NCI-H82 treated with DMSO at 0.1 percent for 48 hours (cell line): ENCODE data around the gene GIPC1.

Experiments
- DNase-seq: peaks from one replicate; lab custom pipeline; 2025; ENCODE audit not compliant: unreplicated experiment; lab: John Stamatoyannopoulos, UW

Gene GIPC1

DNA sequence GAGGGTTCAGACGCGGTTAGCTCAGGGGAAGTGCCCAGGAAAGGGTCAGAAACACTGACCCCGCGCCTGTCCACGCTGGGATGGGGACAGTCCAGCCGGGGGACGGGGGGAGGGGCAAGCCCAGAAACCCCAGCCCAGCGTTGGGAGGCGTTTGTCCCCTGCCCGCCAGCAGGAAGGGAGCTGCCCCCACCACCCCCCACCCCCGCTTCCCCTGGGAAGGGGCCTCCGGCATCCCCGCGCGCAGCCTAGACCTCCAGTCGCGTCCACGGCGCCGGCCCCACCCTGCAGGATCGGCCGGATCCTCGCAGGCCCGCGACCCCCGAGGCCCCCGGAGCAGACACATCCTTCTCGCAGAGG, 277 bp downstream of the GIPC1 start:
- no peak for DNase-seq

DNA sequence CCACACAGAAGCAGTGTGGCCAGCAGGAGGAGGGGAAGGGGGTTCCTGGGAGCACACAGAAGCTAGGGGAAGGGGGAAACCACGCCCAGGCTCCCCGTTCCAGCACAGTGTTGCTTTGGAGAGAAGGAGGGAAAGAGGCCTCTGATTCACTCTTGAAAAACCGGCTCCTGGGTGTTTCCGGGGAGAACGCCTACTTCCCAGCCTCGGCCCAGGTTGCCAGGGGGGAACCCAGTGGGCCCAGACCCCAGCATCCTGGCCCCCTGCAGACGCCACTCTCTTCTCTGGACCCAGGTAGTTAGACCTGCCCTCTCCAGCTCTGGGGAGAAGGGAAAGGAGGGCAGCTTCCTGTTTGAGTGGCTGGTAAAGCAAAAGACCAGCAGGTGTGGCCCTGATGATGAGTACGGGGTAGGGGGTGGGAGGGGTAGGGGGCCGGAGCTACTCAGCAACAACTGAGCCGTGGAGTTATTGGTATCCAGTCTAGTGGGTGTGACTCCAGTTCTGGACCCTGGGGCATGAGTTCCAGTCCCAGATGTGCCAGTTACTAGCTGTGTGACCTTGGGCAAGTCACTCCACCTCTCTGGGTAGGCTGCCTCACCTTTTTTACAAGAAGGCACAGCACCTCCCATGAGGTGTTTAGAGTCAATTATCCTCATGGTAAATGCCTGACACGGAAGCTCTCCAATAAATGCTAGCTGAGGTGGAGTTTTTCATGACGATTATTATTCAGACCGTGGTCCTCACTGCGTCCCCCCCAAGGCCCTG, 836 bp downstream of the GIPC1 start:
- no peak for DNase-seq

DNA sequence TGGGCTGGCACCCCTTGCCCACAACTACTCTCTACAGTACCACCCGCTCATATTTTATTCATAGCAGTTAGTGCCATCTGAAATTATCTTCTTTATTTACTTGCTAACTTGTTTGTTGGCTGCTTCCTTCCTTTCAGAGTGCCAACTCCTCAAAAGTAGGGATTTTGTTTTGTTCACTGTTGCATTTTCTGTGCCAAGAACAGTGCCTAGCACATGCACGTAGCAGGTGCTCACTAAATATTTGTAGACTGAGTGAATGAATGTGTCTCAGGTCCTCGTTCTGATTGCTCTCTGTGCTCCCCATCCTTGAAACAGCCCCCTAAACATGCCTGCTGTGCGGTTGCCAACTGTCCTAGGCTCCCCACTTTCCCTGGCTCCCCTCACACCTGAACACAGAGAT, 1.5 kb downstream of the GIPC1 start:
- no peak for DNase-seq

DNA sequence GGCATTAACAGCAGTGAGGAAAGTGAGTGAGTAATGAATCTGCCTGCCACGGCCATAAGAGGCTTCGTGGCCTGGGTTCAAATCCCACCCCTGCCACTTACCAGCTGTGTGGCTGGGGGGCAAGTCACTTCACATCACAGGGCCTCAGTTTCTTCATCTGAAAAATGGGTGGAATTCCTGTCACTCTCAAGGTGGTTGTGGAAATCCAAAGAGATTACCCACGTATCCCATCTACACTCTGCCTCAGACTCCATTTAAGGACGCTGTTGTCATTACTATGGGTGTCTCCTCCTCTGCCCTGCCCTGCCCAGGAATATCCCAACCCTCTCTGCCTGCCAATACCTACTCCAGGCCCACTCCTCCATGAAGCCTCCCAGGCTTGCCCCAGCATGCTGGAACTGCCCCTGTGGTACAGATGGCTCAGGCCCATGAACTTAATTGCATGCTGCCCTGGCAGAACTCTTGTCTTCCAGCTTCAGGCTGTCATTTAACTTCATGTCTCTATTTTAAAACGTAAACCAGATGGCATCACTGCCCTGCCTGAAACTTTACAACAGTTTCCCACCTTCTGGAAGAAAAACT, 3.1 kb downstream of the GIPC1 start:
- DNase-seq, result no peak

DNA sequence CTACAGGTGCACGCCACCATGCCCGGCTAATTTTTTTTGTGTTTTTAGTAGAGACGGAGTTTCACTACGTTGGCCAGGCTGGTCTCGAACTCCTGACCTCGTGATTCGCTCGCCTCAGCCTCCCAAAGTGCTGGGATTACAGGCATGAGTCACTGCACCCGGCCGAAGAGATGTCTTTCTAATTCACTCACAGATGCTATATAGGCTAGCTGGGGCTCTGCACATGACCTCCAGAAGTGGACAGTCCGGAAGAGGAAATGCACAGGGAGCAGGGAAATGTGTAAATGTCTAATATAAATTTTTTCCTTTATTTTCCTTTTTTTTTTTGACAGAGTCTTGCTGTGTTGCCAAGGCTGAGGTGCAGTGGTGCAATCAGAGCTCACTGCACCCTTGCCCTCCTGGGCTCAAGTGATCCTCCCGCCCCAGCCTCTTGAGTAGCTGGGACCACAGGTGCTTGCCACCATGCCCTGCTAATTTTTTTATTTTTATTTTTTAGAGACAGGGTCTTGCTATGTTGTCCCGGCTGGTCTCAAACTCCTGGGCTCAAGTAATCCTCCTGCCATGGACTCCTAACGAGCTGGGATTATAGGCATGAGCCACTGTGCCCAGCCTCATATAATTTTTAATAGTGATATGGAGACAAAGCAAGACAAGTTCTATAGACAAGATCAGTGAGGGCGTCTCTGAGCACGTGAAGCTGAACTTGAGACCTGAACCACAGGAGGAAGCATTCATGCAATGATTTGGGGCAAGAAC, 8.4 kb downstream of the GIPC1 start:
- DNase-seq, result no peak

DNA sequence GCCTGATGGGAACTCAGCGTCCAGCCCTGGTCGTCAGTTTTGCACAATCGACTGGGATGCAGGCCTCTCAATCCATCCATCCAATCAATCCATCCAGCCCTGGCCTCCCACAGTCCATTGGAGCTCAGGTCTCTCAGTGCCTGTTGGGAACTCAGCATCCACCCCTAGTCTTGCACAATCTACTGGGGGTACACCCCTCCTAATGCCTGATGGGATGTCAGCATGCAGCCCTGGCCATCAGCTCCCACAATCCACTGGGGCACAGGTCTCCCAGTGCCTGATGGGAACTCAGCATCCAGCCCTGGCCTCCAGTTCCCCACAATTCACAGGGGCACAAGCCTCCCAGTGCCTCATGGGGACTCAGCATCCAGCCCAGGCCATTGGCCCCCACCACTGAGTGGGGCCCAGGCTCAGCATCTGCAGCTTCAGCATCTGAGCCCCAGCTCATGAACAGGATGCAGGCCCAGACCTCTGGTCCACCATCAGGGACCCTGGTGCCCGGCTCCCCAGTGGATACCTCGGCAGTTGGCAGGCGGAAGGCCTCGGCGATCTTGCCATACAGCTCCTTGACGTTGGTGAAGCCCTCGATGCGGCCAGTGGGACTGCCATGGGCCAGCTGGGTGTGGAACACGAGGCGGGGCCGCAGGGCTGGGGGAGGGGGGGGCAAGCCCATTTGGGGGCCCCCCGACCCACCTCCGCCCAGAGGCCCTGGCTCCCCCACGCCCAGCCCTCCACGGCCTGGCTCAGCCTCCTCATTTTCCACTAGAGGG, 13.6 kb downstream of the GIPC1 start:
- no peak for DNase-seq

DNA sequence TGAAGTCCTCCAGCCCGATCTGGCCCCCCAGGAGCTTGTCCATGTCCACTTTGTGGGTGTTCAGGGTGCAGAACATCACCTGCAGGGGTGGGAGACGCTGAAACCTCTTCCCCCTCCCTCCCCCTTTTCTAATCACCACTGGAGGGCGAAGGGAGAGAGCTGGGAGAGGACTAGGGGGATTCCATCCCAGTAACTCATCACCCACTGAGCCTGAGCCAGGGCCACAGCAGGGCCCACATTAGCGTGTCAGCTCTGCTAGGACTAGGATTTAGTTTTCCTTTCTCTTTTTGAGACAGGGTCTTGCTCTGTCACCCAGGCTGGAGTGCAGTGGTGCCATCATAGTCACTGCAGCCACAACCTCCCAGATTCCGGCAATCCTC, 15.2 kb downstream of the GIPC1 start:
- DNase-seq, result no peak

- no peak for DNase-seq
Observed at GRCh38 chr19:14479975-14480699, 15.8 kb downstream of the GIPC1 start.

DNA sequence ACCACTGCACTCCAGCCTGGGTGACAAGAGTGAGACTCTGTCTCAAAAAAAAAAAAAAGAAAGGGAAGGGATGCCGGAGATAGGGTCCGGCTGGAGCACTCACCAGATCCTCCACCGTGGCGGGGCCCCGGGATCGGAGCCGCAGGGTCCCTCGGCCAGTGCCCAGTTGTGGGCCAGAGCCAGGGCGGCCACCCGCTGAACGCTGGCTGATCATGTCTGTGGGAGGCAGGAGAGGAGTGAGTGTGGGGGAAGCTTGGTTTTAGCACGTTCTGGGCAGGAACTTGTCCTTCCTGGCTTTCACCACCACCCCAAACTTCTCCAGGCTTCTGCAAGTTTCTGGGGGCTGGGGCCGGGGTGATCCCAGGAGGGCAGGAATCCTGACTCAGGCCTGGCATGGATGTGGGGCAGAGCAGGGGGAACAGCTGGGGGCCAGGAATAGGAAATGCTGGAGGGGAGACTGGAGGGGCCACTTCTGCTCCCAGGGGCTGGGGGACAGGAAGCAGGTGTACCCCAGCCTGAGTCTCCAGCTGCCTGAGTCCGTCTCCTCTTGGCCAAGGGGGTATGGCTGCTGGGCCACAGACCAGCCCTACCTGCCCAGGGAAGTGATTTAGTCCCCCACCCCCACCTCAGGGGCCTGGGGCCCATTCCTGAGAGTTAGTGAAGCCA, 16.5 kb downstream of the GIPC1 start:
- DNase-seq, result no peak

DNA sequence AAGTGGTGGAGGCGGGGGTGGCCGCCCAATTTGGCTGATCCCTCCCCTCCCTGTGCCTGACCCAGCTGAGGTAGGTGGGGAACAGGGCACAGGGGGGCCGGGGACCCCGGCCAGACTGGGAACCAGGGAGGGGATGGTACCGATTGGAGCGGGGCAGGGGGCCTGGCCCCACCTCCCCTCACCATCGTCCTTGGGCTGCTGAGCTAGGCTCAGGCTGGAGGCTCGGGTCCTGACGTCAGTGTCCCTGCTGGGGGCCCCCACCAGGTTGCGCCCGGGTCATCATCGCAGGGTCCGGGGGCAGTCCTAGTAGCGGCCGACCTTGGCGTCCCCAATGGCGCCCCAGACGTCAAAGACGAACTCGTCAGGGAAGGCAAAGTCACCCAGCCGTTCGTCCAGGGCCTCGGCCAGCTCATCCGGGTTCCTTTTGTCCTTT, 17.8 kb downstream of the GIPC1 start:
- DNase-seq, result no peak

- DNase-seq, result peak; percentile 43
Observed at GRCh38 chr19:14477418-14478112, 18.4 kb downstream of the GIPC1 start.

GRCh38 chr19:14476673-14477401, 19.1 kb downstream of the GIPC1 start:
- DNase-seq, result peak; percentile 15

GRCh38 chr19:14476327-14476672, 19.6 kb downstream of the GIPC1 start:
- DNase-seq, result no peak

GRCh38 chr19:14475251-14476073, 20.5 kb downstream of the GIPC1 start, which contains the start of gene PTGER1:
Gene PTGER1 (minus strand): TSS chr19:14475354. CDS start chr19:14474320, 1,034 bp downstream.
- DNase-seq, result peak; percentile 57

DNA sequence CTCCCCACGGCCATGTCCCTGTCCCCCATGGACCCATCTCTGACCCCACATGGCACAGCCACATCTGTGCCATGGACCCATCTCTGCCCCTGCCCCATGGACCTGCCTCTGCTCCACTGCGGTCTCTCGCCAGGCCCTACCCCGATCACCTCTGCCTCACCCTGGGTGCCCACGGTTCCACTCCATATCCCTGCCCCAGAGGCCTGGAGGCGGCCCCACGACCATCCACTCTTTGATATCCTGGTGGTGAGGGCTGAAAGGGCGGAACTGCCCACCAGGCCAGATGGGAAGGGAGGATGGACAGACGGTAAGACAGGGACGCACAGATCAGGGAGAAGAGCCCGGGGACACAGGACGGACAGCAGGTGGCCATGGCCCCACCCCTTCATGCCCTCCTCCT, 21.1 kb downstream of the GIPC1 start:
- DNase-seq, result no peak

DNA sequence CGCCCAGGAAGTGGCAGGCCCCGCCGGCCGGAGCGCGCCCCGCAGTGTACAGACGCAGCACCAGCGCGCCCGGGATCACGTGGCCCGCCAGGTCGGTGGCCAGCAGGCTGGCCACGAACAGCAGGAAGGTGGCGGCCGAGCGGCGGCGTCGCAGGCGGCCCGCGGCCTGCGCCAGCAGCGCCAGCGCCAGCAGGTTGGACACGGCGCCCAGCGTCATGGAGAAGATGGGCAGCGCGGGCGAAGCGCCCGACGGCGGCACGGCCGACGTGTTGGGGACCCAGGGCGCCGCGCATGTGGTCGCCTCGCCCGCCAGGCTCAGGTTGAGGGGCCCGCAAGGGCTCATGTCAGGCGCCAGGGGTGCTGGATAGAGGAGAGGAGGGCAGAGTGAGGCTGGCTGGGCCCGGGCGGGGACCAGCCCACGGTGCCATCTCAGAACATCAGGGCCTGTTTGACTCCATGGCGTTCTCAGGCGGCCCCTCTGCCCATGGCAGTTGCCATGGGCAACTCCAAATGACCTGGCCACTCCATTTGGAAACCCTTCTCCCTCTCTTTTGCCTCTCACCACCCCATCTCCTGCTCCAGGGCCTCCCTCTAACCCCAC, 21.8 kb downstream of the GIPC1 start:
- no peak for DNase-seq

GRCh38 chr19:14473073-14473977, 22.6 kb downstream of the GIPC1 start:
- DNase-seq, result no peak
